Endothelial cell of umbilical vein (primary cell): ENCODE results near the gene TMEM151B. TPM values are rescaled to one million over a fixed set of nuclear protein-coding genes. Genes with fewer than 3 reads are reported as not detected.

Experiments used
- BruUV-seq: library from RNA; stranded (reverse); fragments of 400-500 nt; replicated peaks from 2 replicates; lab custom pipeline; 2021; lab: Mats Ljungman, UMichigan
- CTCF ChIA-PET: fragments of 300-600, 350-600 bp; sonication (Branson Sonifier 250); formaldehyde crosslinking; loops from one replicate; lab custom pipeline; 2021; ENCODE audit warnings: antibody characterized with exemption, inconsistent platforms; lab: Charles Lee
- POLR2A ChIA-PET: fragments of 300-600, 350-600 bp; sonication (Branson Sonifier 250); formaldehyde crosslinking; loops from one replicate; lab custom pipeline; 2021; ENCODE audit warnings: antibody characterized with exemption, inconsistent platforms; lab: Charles Lee
- DNase-seq: peaks from one replicate; pipeline ENCODE4 v3.0.0-alpha.2; 2011; ENCODE audit warnings: low read depth, low spot score
- FAIRE-seq: peaks from 2 replicates; lab custom pipeline; 2011; peaks lifted over from hg19 to GRCh38; lab: Jason Lieb, UNC
- H2AFZ ChIP-seq: 2 replicates; pipeline ENCODE4 v1.6.0; 2012; ENCODE audit warnings: low read depth, low read length, control low read depth, inconsistent platforms
- H3K27ac ChIP-seq: 2 replicates; pipeline ENCODE4 v1.5.1; 2011; ENCODE audit warnings: low read depth, mild to moderate bottlenecking, control low read depth, low read length, moderate library complexity; ENCODE audit not compliant: insufficient read depth
- H3K27me3 ChIP-seq, 2 experiments: 2 replicates each; pipeline versions ENCODE4 v1.6.0 to v1.6.1; 2011; ENCODE audit warnings: low read length in 2 of 2, mixed read lengths in 1 of 2; ENCODE audit not compliant: control insufficient read depth in 2 of 2, insufficient read depth in 2 of 2
- H3K36me3 ChIP-seq, 2 experiments: 2 replicates in 1 of 2; 3 replicates in 1 of 2; pipeline ENCODE4 v1.5.1; 2011; ENCODE audit warnings: low read length in 2 of 2, mild to moderate bottlenecking in 1 of 2, moderate library complexity in 1 of 2; ENCODE audit not compliant: control insufficient read depth in 2 of 2, insufficient read depth in 2 of 2; ENCODE audit errors: extremely low read depth in 1 of 2
- H3K4me1 ChIP-seq: 3 replicates; pipeline ENCODE4 v1.5.1; 2011; ENCODE audit warnings: mild to moderate bottlenecking, low read length; ENCODE audit not compliant: control insufficient read depth, insufficient read depth; ENCODE audit errors: extremely low read depth
- H3K4me2 ChIP-seq: 2 replicates; pipeline ENCODE4 v1.6.1; 2011; ENCODE audit warnings: low read length, control low read depth, mixed read lengths; ENCODE audit not compliant: insufficient read depth
- H3K4me3 ChIP-seq, 3 experiments: fragments of 200-600 bp in 1 of 3; sonication (generic), shearing (Covaris generic) in 1 of 3; replicated peaks in 1 of 3; 2 replicates each; pipeline ENCODE4 v1.5.1; 2011 to 2016; ENCODE audit warnings: control low read depth in 3 of 3, low read length in 3 of 3, mild to moderate bottlenecking in 2 of 3, inconsistent platforms in 1 of 3, low read depth in 1 of 3, moderate library complexity in 1 of 3; ENCODE audit not compliant: insufficient read depth in 1 of 3
- H3K79me2 ChIP-seq: 2 replicates; pipeline ENCODE4 v1.6.0; 2012; ENCODE audit warnings: low read length, inconsistent platforms; ENCODE audit not compliant: control insufficient read depth, insufficient read depth
- H3K9ac ChIP-seq: replicated peaks from 2 replicates; pipeline ENCODE3; 2011; ENCODE audit warnings: low read length, control low read depth; ENCODE audit not compliant: insufficient read depth; ENCODE audit errors: extremely low read depth
- H3K9me1 ChIP-seq: replicated peaks from 3 replicates; pipeline ENCODE4 v1.6.0; 2011; ENCODE audit warnings: mild to moderate bottlenecking, low read length; ENCODE audit not compliant: control insufficient read depth, insufficient read depth; ENCODE audit errors: extremely low read depth
- H3K9me3 ChIP-seq: replicated peaks from 2 replicates; pipeline ENCODE4 v1.5.1; 2012; ENCODE audit warnings: low read length, inconsistent platforms; ENCODE audit not compliant: control insufficient read depth, insufficient read depth
- H4K20me1 ChIP-seq: replicated peaks from 2 replicates; pipeline ENCODE3; 2011; ENCODE audit warnings: mild to moderate bottlenecking, low read length; ENCODE audit not compliant: control insufficient read depth, insufficient read depth; ENCODE audit errors: extremely low read depth
- CTCF ChIP-seq, 2 donors: IDR thresholded peaks; 1 replicate in 1 of 2; 2 replicates in 1 of 2; pipeline ENCODE4 v1.5.1; 2011; ENCODE audit warnings: low read length in 2 of 2, mild to moderate bottlenecking in 2 of 2, moderate library complexity in 2 of 2, control low read depth in 1 of 2, inconsistent platforms in 1 of 2, low read depth in 1 of 2; ENCODE audit not compliant: insufficient read depth in 1 of 2; ENCODE audit errors: extremely low read depth in 1 of 2
- EZH2 ChIP-seq: IDR thresholded peaks from 2 replicates; pipeline ENCODE4 v1.6.1; 2012; ENCODE audit warnings: borderline replicate concordance, low read depth, mild to moderate bottlenecking, moderate library complexity, low read length, inconsistent platforms; ENCODE audit not compliant: severe bottlenecking
- FOS ChIP-seq: IDR thresholded peaks from 2 replicates; pipeline ENCODE4 v1.6.1; 2011; ENCODE audit warnings: mild to moderate bottlenecking, low read length, moderate library complexity, borderline replicate concordance; ENCODE audit not compliant: insufficient read depth
- GATA2 ChIP-seq: IDR thresholded peaks from 2 replicates; pipeline ENCODE4 v1.7.0; 2011; ENCODE audit warnings: low read depth, mild to moderate bottlenecking, moderate library complexity, mixed read lengths, low read length; ENCODE audit not compliant: insufficient read length, insufficient read depth
- JUN ChIP-seq: IDR thresholded peaks from 2 replicates; pipeline ENCODE4 v1.6.1; 2011; ENCODE audit warnings: borderline replicate concordance, low read depth; ENCODE audit not compliant: insufficient read length, insufficient read depth
- MAX ChIP-seq: IDR thresholded peaks from 2 replicates; pipeline ENCODE4 v1.6.1; 2011; ENCODE audit not compliant: insufficient read depth, insufficient read length
- MYC ChIP-seq: IDR thresholded peaks from one replicate; pipeline ENCODE4 v1.6.1; 2011; ENCODE audit warnings: mild to moderate bottlenecking, low read depth, low read length
- POLR2A ChIP-seq: IDR thresholded peaks from 2 replicates; pipeline ENCODE4 v1.6.1; 2012; ENCODE audit warnings: low read depth, mild to moderate bottlenecking, control low read depth, low read length
- POLR2AphosphoS5 ChIP-seq: IDR thresholded peaks from 2 replicates; pipeline ENCODE4 v1.6.1; 2012; ENCODE audit warnings: low read depth, mild to moderate bottlenecking, control low read depth, low read length, moderate library complexity; ENCODE audit not compliant: insufficient read depth
- dilution Hi-C: fragments of 300-500 bp; cut with MboI; formaldehyde crosslinking; loops from one replicate; pipeline ENCODE4 v1.15.0; 2019; ENCODE audit warnings: low sequenced_read_pairs; ENCODE audit not compliant: extremely low pct_ligation_motif_present
- intact Hi-C: fragments of 100-400 bp; cut with micrococcal nuclease; formaldehyde crosslinking; loops from one replicate; pipeline ENCODE4 v1.10.0; 2022
- polyA plus RNA-seq, 4 experiments: library from polyadenylated mRNA; depleted of rRNA in 3 of 4; stranded (reverse) in 3 of 4; unstranded in 1 of 4; fragments of >200 nt; gene quantifications; 2 replicates each; pipeline versions ENCODE4 v1.2.1 to v1.2.3, GENCODE V29; 2011 to 2012; ENCODE audit warnings: missing spikeins in 1 of 4
- total RNA-seq: library from RNA; stranded (reverse); gene quantifications from 2 replicates; pipeline ENCODE4 v1.2.3, GENCODE V29; 2021

Gene TMEM151B
- total and polyA plus RNA-seq, 2 donors (not counting 3 experiments of a cell fraction or from before 2014, with no cell fraction given): 0.03 to 0.07 TPM

DNA sequence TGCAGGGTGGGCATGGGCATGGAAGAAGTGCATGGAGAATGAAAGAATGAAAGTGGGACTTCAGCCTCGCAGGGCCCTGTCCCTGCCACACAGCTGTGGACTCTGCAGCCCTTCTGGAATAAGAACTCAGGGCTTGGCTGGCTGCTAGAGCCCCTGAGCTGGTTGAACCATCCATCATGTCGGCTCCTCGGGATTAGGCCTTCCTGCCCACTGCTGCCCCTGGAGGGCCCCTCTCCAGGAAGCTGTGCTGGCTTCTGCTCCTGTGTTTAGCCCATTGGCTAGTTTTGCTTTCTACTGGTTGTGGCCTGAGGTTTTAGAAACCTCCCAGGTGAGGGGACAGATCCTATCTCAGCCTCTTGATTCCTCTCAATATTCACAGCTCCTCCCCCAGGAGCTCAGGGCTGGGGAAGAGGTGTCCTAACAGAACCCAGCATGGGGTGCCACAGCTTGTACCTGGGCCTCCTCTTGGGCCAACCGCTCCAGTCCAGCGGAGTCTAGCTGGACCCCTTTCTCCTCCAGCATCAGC lies 35.0 kb downstream of the TMEM151B start:
- Histone ChIP-seq H3K27me3 (no peaks in the 10 kb centered on the region), H3K9me1 (no peaks in the 10 kb centered on the region), H3K4me3 (no peak overlapping the region), H3K9ac (no peak overlapping the region), H3K4me1 (no peaks in the 10 kb centered on the region), H3K79me2 (no peaks in the 10 kb centered on the region), H3K9me3 (no peaks in the 10 kb centered on the region), H3K4me2 (no peak overlapping the region), H2AFZ (no peak overlapping the region), H3K36me3 (peaks cover 17 to 60% of the 10 kb centered on the region in 2 experiments), H3K27ac (no peak overlapping the region), H4K20me1 (no peaks in the 10 kb centered on the region)
- no TSS peak for BruUV-seq
- dilution Hi-C loops: no loop called here
- TF ChIP-seq POLR2AphosphoS5 (no peak), MYC (no peak), MAX (no peak), GATA2 (no peak), FOS (no peak), JUN (no peak), POLR2A (no peak), EZH2 (no peak), CTCF (IDR thresholded peaks at IDR 0.05; ENCODE audit: extremely low read depth in 1 of 2, insufficient read depth in 1 of 2, low read depth in 1 of 2, low read length in 2 of 2) (no peak)
- intact Hi-C loops: no loop called here
- ChIA-PET CTCF (interaction anchor here (0.7 to 4.5 kb wide), 19 partner anchors 8 to 209 kb away, joined by 3 to 83 read pairs (median 4); partner anchors contain the start of genes AARS2 and TMEM151B), POLR2A (interaction anchor here (0.7 kb wide), 1 partner anchor 35 kb away, joined by 3 read pairs; no protein-coding TSS in a partner anchor)
- no peak for FAIRE-seq
- DNase-seq: no peak
